ENCODE results near the gene CNTN5.
"Not testable (repeated sequence)": the region's sequence is repeated elsewhere in the genome, so short reads cannot be mapped to it uniquely, and the experiment has no call there.

CNTN5 gene

DNA sequence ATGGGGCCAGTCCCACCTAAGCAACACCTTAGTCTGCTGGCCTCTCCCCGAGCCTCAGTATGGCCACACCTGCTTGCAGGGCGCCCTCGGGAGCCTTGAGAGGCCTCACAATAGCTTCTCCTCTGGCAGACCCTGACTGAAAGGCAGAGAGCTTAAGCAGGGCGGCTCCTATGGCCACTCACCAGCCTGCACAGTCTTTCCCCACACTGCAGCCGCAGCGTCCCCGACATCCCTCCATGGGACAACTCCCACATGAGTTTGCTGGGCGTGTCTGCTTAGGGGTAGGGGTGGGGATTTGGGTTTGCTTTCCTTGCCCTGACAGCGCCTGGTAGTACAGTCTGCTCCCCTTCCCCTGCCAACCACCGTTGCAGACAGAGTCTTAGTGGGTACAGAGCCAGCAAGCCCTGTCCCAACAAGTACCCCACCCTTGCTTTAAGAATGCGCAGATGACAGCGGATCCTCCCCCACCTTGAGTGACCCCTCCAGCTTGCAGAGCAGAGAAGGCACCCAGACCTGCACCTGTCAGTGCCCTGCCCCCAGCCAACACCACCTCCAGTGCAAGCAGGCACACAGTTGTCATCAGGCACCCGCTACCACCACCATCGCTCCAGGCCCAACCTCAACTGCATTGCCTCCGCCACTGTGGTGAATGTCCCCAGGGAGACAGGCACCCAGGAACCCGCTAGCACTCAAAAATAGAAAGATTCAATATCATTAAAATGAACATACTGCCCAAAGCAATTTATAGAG lies 1252.5 kb downstream of the CNTN5 start:
- H3K4me1 ChIP-seq (ENCODE audit: control insufficient read depth, insufficient read depth, low read length, poor library complexity, severe bottlenecking), result peaks cover 7% of the 10 kb centered on the region
- no peaks in the 10 kb centered on the region for H3K36me3 ChIP-seq (ENCODE audit: control insufficient read depth, insufficient read depth, low read length)
- no peak overlapping the region for H3K27ac ChIP-seq (ENCODE audit: low read depth, low read length, severe bottlenecking)
- no peak overlapping the region for H3K4me3 ChIP-seq (ENCODE audit: extremely low read depth, insufficient read depth, low read length, poor library complexity, severe bottlenecking)
- WGBS, 2 experiments (ENCODE audit: insufficient coverage in 2 of 2), result 89 to 99% methylated on average over 7 to 10 of the region's 16 CpGs
- H3K9me3 ChIP-seq (ENCODE audit: control insufficient read depth, low read length), result no peaks in the 10 kb centered on the region

DNA sequence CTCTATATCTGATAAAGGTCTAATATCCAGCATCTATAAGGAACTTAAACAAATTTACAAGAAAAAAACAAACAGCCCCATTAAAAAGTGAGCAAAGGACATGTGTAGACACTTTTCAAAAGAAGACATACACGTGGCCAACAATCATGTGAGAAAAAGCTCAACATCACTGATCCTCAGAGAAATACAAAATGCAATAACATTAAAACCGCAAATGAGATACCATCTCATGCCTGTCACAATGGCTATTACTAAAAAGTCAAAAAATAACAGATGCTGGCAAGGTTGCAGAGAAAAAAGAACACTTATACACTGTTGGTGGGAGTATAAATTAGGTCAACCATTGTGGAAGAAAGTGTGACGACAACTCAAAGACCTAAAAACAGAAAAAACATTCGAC lies 1253.7 kb downstream of the CNTN5 start:
- H3K4me1 ChIP-seq (ENCODE audit: control insufficient read depth, insufficient read depth, low read length, poor library complexity, severe bottlenecking); H3K36me3 ChIP-seq (ENCODE audit: control insufficient read depth, insufficient read depth, low read length); H3K4me3 ChIP-seq (ENCODE audit: extremely low read depth, insufficient read depth, low read length, poor library complexity, severe bottlenecking); H3K9me3 ChIP-seq (ENCODE audit: control insufficient read depth, low read length); H3K27ac ChIP-seq (ENCODE audit: low read depth, low read length, severe bottlenecking): not testable (repeated sequence)
- WGBS, 2 experiments (ENCODE audit: insufficient coverage in 2 of 2), result no CpG with 5 or more reads among the region's 4 CpGs

DNA sequence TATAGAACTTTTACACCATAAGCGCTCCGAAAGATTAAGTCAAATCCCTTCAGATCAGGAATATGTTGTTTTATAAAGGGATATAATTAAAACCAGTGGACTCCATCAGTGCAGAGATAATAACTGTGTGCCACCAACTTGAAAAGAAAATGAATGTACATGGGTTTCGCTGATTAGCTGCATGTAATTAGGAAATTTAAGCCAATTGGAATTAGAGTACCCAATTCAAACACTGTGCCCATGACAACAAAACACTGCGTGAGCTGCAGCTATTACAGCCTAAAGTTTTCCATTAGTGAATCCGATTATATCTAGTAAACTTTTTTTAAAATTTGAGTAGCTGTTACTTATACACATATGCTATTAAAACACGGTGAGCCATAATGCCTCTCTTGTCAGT lies 1274.0 kb downstream of the CNTN5 start:
- no peak overlapping the region for H3K4me3 ChIP-seq (ENCODE audit: extremely low read depth, insufficient read depth, low read length, poor library complexity, severe bottlenecking)
- no peak overlapping the region for H3K27ac ChIP-seq (ENCODE audit: low read depth, low read length, severe bottlenecking)
- no peaks in the 10 kb centered on the region for H3K36me3 ChIP-seq (ENCODE audit: control insufficient read depth, insufficient read depth, low read length)
- WGBS, 2 experiments (ENCODE audit: insufficient coverage in 2 of 2), result 88% methylated on average over 1 of the region's 6 CpGs; no CpG with 5 or more reads in 1 of the 2 experiments
- no peaks in the 10 kb centered on the region for H3K4me1 ChIP-seq (ENCODE audit: control insufficient read depth, insufficient read depth, low read length, poor library complexity, severe bottlenecking)
- H3K9me3 ChIP-seq (ENCODE audit: control insufficient read depth, low read length), result no peaks in the 10 kb centered on the region

- no peaks in the 10 kb centered on the region for H3K4me1 ChIP-seq (ENCODE audit: control insufficient read depth, insufficient read depth, low read length, poor library complexity, severe bottlenecking)
- no peak overlapping the region for H3K27ac ChIP-seq (ENCODE audit: low read depth, low read length, severe bottlenecking)
- H3K4me3 ChIP-seq (ENCODE audit: extremely low read depth, insufficient read depth, low read length, poor library complexity, severe bottlenecking), result no peak overlapping the region
- H3K36me3 ChIP-seq (ENCODE audit: control insufficient read depth, insufficient read depth, low read length), result no peaks in the 10 kb centered on the region
- H3K9me3 ChIP-seq (ENCODE audit: control insufficient read depth, low read length), result no peaks in the 10 kb centered on the region
- no CpG with 5 or more reads among the region's 5 CpGs for WGBS, 2 experiments (ENCODE audit: insufficient coverage in 2 of 2)
These were observed 1275.4 kb downstream of the CNTN5 start for GRCh38 chr11:100296051-100296679.

GRCh38 chr11:100297516-100297915 lies 1276.8 kb downstream of the CNTN5 start:
- WGBS, 2 experiments (ENCODE audit: insufficient coverage in 2 of 2), result 100% methylated on average over 1 of the region's 5 CpGs; no CpG with 5 or more reads in 1 of the 2 experiments

GRCh38 chr11:100302824-100303223 lies 1282.1 kb downstream of the CNTN5 start:
- Histone ChIP-seq H3K9me3 (ENCODE audit: control insufficient read depth, low read length) (no peaks in the 10 kb centered on the region), H3K36me3 (ENCODE audit: control insufficient read depth, insufficient read depth, low read length) (no peaks in the 10 kb centered on the region), H3K4me1 (ENCODE audit: control insufficient read depth, insufficient read depth, low read length, poor library complexity, severe bottlenecking) (no peaks in the 10 kb centered on the region), H3K27ac (ENCODE audit: low read depth, low read length, severe bottlenecking) (no peak overlapping the region), H3K4me3 (ENCODE audit: extremely low read depth, insufficient read depth, low read length, poor library complexity, severe bottlenecking) (no peak overlapping the region)
- WGBS, 2 experiments (ENCODE audit: insufficient coverage in 2 of 2), result 83 to 100% methylated on average over 1 to 2 of the region's 3 CpGs

More at GRCh38 chr11:100297516-100297915, 1276.8 kb downstream of the CNTN5 start:
- Histone ChIP-seq H3K36me3 (ENCODE audit: control insufficient read depth, insufficient read depth, low read length) (no peaks in the 10 kb centered on the region), H3K4me3 (ENCODE audit: extremely low read depth, insufficient read depth, low read length, poor library complexity, severe bottlenecking) (no peak overlapping the region), H3K27ac (ENCODE audit: low read depth, low read length, severe bottlenecking) (no peak overlapping the region), H3K9me3 (ENCODE audit: control insufficient read depth, low read length) (no peaks in the 10 kb centered on the region), H3K4me1 (ENCODE audit: control insufficient read depth, insufficient read depth, low read length, poor library complexity, severe bottlenecking) (no peaks in the 10 kb centered on the region)

- Histone ChIP-seq H3K9me3 (ENCODE audit: control insufficient read depth, low read length) (no peaks in the 10 kb centered on the region), H3K4me3 (ENCODE audit: extremely low read depth, insufficient read depth, low read length, poor library complexity, severe bottlenecking) (no peak overlapping the region), H3K36me3 (ENCODE audit: control insufficient read depth, insufficient read depth, low read length) (no peaks in the 10 kb centered on the region), H3K4me1 (ENCODE audit: control insufficient read depth, insufficient read depth, low read length, poor library complexity, severe bottlenecking) (no peaks in the 10 kb centered on the region), H3K27ac (ENCODE audit: low read depth, low read length, severe bottlenecking) (no peak overlapping the region)
- 100% methylated on average over 1 of the region's 3 CpGs; no CpG with 5 or more reads in 1 of the 2 experiments for WGBS, 2 experiments (ENCODE audit: insufficient coverage in 2 of 2)
These were observed 1283.1 kb downstream of the CNTN5 start for GRCh38 chr11:100303897-100304296.

GRCh38 chr11:100308202-100308601 lies 1287.5 kb downstream of the CNTN5 start:
- H3K27ac ChIP-seq (ENCODE audit: low read depth, low read length, severe bottlenecking), result no peak overlapping the region
- H3K4me3 ChIP-seq (ENCODE audit: extremely low read depth, insufficient read depth, low read length, poor library complexity, severe bottlenecking), result no peak overlapping the region
- H3K36me3 ChIP-seq (ENCODE audit: control insufficient read depth, insufficient read depth, low read length), result no peaks in the 10 kb centered on the region
- no peaks in the 10 kb centered on the region for H3K9me3 ChIP-seq (ENCODE audit: control insufficient read depth, low read length)
- 50% methylated on average over 1 of the region's 2 CpGs; no CpG with 5 or more reads in 1 of the 2 experiments for WGBS, 2 experiments (ENCODE audit: insufficient coverage in 2 of 2)
- no peaks in the 10 kb centered on the region for H3K4me1 ChIP-seq (ENCODE audit: control insufficient read depth, insufficient read depth, low read length, poor library complexity, severe bottlenecking)

DNA sequence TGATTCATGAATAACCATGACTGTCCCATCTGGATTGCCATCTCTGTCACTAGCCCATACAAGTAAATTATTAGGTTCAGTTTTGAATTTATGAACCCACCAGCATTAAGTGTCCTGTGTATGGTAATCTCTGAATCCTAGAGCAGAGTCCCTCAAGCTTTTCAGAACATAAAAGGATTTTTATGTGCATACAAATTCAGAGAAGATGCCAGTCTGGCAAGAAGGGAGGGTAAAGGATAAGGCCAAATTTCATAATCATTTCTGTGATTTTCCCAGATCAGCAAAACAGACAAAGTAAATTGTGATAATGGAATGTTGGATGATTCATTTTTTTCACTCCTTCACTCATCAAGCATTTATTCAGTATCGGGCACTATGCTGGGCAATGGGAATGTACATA lies 1295.2 kb downstream of the CNTN5 start:
- no peak overlapping the region for H3K4me3 ChIP-seq (ENCODE audit: extremely low read depth, insufficient read depth, low read length, poor library complexity, severe bottlenecking)
- H3K9me3 ChIP-seq (ENCODE audit: control insufficient read depth, low read length), result no peaks in the 10 kb centered on the region
- H3K4me1 ChIP-seq (ENCODE audit: control insufficient read depth, insufficient read depth, low read length, poor library complexity, severe bottlenecking), result no peaks in the 10 kb centered on the region
- H3K36me3 ChIP-seq (ENCODE audit: control insufficient read depth, insufficient read depth, low read length), result no peaks in the 10 kb centered on the region
- no peak overlapping the region for H3K27ac ChIP-seq (ENCODE audit: low read depth, low read length, severe bottlenecking)
- no CpG with 5 or more reads among the region's 1 CpG for WGBS, 2 experiments (ENCODE audit: insufficient coverage in 2 of 2)

- no peaks in the 10 kb centered on the region for H3K9me3 ChIP-seq (ENCODE audit: control insufficient read depth, low read length)
- no peak overlapping the region for H3K4me3 ChIP-seq (ENCODE audit: extremely low read depth, insufficient read depth, low read length, poor library complexity, severe bottlenecking)
- no peak overlapping the region for H3K27ac ChIP-seq (ENCODE audit: low read depth, low read length, severe bottlenecking)
- H3K36me3 ChIP-seq (ENCODE audit: control insufficient read depth, insufficient read depth, low read length), result no peaks in the 10 kb centered on the region
- no peaks in the 10 kb centered on the region for H3K4me1 ChIP-seq (ENCODE audit: control insufficient read depth, insufficient read depth, low read length, poor library complexity, severe bottlenecking)
- 86 to 100% methylated on average over 1 of the region's 3 CpGs for WGBS, 2 experiments (ENCODE audit: insufficient coverage in 2 of 2)
These were observed 1296.2 kb downstream of the CNTN5 start for GRCh38 chr11:100316952-100317351.

DNA sequence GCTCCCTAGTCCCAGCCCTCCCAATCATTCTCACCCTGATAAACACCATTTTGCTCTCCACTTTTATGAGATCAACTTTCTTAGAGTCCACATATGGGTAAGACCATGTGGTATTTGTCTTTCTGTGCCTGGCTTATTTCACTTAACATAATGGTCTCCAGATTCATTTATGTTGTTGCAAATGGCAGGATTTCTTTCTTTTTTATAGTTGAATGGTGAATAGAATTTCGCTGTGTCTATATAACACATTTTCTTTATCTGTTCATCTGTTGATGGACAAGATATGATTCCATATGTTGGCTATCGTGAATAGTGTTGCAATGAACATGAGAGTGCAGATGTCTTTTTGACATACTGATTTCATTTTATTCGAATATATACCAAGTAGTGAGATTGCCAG lies 1298.9 kb downstream of the CNTN5 start:
- no peaks in the 10 kb centered on the region for H3K9me3 ChIP-seq (ENCODE audit: control insufficient read depth, low read length)
- no peak overlapping the region for H3K27ac ChIP-seq (ENCODE audit: low read depth, low read length, severe bottlenecking)
- H3K36me3 ChIP-seq (ENCODE audit: control insufficient read depth, insufficient read depth, low read length), result no peaks in the 10 kb centered on the region
- no peak overlapping the region for H3K4me3 ChIP-seq (ENCODE audit: extremely low read depth, insufficient read depth, low read length, poor library complexity, severe bottlenecking)
- WGBS, 2 experiments (ENCODE audit: insufficient coverage in 2 of 2), result no CpG with 5 or more reads among the region's 3 CpGs
- no peaks in the 10 kb centered on the region for H3K4me1 ChIP-seq (ENCODE audit: control insufficient read depth, insufficient read depth, low read length, poor library complexity, severe bottlenecking)

All from mesodermal cell (in vitro differentiated cells).